Measurements from ENCODE around the gene XPC.

The XPC gene

DNA sequence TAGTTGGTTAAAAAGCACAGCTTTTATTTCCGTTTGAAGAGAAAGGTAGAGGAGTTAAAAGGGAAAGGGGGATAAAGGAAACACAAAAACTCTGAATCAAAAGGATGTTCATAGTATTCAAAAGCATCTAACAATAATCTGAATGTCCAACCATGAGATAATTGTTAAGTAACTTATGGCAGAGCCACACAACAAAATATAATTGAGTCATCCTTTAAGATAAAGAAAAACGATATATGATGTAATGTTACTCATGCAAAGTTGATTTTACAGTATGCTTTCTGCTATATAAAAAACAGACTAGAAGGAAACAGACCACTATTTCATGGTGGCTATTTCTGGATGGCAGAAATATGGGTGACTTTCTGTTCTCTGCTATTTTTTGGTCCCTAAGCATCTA, 3.9 kb downstream of the XPC start:
- Histone ChIP-seq H3K4me3 (ENCODE audit: insufficient read depth, low read depth, low read length) (no peak overlapping the region), H3K27ac (ENCODE audit: insufficient read depth, low read depth, low read length, poor library complexity, severe bottlenecking) (no peak overlapping the region), H3K36me3 (ENCODE audit: control insufficient read depth, insufficient read depth, low read length) (peaks cover 24% of the 10 kb centered on the region), H3K9me3 (ENCODE audit: control insufficient read depth, low read length) (no peaks in the 10 kb centered on the region), H3K4me1 (ENCODE audit: control insufficient read depth, insufficient read depth, low read length) (peaks cover 3% of the 10 kb centered on the region), H3K27me3 (ENCODE audit: control insufficient read depth, insufficient read depth, low read length, poor library complexity, severe bottlenecking) (no peaks in the 10 kb centered on the region)
- WGBS, 2 experiments, result 88 to 90% methylated on average over 1 to 2 of the region's 2 CpGs

DNA sequence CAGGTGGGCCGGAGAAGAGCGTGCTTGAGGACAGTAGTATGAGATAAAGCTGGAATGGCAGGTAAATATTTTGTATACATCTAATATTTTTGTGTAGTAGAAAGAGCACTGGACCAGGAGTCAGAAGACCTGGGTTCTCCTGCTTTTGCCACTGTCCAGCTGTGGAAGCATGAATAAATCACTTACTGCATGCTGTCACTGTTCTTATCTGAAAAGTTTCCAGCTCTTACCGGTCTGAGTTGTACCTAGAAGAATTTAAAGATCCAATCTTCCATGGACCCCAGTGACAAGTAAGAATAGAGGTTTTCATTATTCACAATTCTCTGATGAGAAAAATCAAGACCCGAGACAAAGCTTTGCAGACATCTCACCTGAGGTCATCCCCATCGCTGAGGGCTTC, 5.9 kb downstream of the XPC start:
- Histone ChIP-seq H3K4me1 (ENCODE audit: control insufficient read depth, insufficient read depth, low read length) (no peaks in the 10 kb centered on the region), H3K36me3 (ENCODE audit: control insufficient read depth, insufficient read depth, low read length) (peaks cover 42% of the 10 kb centered on the region), H3K27me3 (ENCODE audit: control insufficient read depth, insufficient read depth, low read length, poor library complexity, severe bottlenecking) (no peaks in the 10 kb centered on the region), H3K9me3 (ENCODE audit: control insufficient read depth, low read length) (no peaks in the 10 kb centered on the region), H3K27ac (ENCODE audit: insufficient read depth, low read depth, low read length, poor library complexity, severe bottlenecking) (no peak overlapping the region), H3K4me3 (ENCODE audit: insufficient read depth, low read depth, low read length) (no peak overlapping the region)
- WGBS, 2 experiments, result 86 to 90% methylated on average over 5 of the region's 5 CpGs

DNA sequence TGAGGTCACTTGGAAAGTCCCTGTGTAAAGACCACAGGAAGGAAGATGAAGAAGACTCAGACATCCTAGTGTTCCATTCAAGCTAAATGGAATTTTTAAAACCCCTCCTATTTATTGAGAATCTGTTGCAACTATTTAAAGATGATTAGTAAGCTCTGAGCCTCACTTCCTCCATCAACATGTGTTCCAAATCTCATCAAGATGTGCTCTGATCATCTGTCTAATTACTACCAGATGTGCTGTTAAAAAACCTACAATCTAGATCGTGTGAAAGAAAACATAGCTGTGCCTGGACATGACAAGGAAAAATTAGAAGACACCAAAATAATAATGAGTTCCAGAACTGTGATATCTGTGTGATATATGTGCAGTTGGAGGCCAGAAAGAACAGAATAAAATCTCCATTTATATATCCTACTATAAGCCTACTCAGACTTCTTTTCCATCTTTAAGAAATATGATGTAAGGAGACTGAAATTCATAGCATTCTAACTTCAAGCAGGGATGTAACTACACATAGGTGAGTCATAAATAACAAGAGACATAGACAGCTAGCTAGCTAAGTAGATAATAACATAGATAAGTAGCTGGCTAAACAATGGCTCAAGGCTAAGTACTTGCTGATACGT, 7.8 kb downstream of the XPC start:
- no peaks in the 10 kb centered on the region for H3K4me1 ChIP-seq (ENCODE audit: control insufficient read depth, insufficient read depth, low read length)
- H3K27ac ChIP-seq (ENCODE audit: insufficient read depth, low read depth, low read length, poor library complexity, severe bottlenecking), result no peak overlapping the region
- H3K36me3 ChIP-seq (ENCODE audit: control insufficient read depth, insufficient read depth, low read length), result peaks cover 52% of the 10 kb centered on the region
- H3K9me3 ChIP-seq (ENCODE audit: control insufficient read depth, low read length), result no peaks in the 10 kb centered on the region
- WGBS, 2 experiments, result 83 to 100% methylated on average over 1 to 2 of the region's 2 CpGs
- H3K27me3 ChIP-seq (ENCODE audit: control insufficient read depth, insufficient read depth, low read length, poor library complexity, severe bottlenecking), result no peaks in the 10 kb centered on the region
- H3K4me3 ChIP-seq (ENCODE audit: insufficient read depth, low read depth, low read length), result no peak overlapping the region

DNA sequence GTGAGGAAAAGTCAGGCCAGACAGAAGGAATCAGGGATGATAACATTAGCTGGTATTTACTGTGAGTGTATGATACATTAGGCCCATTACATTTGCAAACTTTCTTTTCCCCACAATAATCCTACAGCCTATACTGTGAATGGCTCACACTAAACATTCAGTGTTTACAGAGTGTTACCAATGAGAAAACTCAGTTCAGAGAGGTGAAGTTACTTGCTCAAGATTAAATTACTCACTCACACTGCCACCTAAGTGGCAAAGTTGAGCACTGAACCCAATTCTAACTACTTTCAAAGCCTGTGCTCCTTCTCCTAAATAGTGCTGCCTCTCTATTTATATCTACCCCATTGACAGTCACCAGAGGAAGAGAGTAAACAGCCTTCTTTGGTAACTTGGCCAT, 8.5 kb downstream of the XPC start:
- Histone ChIP-seq H3K9me3 (ENCODE audit: control insufficient read depth, low read length) (no peaks in the 10 kb centered on the region), H3K4me3 (ENCODE audit: insufficient read depth, low read depth, low read length) (no peak overlapping the region), H3K4me1 (ENCODE audit: control insufficient read depth, insufficient read depth, low read length) (no peaks in the 10 kb centered on the region), H3K36me3 (ENCODE audit: control insufficient read depth, insufficient read depth, low read length) (peaks cover 59% of the 10 kb centered on the region), H3K27me3 (ENCODE audit: control insufficient read depth, insufficient read depth, low read length, poor library complexity, severe bottlenecking) (no peaks in the 10 kb centered on the region), H3K27ac (ENCODE audit: insufficient read depth, low read depth, low read length, poor library complexity, severe bottlenecking) (no peak overlapping the region)

DNA sequence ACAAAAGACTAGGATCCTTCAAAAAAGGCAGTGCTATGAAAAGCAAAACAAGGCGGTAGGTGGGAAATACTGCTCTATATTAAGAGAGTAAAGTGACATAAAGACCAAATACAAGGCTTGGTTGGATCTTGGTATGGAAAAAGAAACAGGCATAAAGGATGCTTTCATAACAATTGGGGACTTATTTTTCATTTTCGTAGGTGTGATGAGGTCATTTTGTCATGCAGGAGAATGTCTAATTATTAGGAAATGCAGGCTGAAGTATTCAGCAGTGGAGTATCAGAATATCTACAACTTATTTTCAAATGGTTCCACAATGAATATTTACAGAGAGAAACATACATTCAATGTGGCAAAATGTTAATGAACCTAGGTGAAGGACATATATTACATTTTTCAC, 9.0 kb downstream of the XPC start:
- no peaks in the 10 kb centered on the region for H3K27me3 ChIP-seq (ENCODE audit: control insufficient read depth, insufficient read depth, low read length, poor library complexity, severe bottlenecking)
- H3K9me3 ChIP-seq (ENCODE audit: control insufficient read depth, low read length), result no peaks in the 10 kb centered on the region
- H3K4me3 ChIP-seq (ENCODE audit: insufficient read depth, low read depth, low read length), result no peak overlapping the region
- H3K27ac ChIP-seq (ENCODE audit: insufficient read depth, low read depth, low read length, poor library complexity, severe bottlenecking), result no peak overlapping the region
- H3K36me3 ChIP-seq (ENCODE audit: control insufficient read depth, insufficient read depth, low read length), result peaks cover 62% of the 10 kb centered on the region
- 95% methylated on average over 2 of the region's 2 CpGs for WGBS, 2 experiments
- H3K4me1 ChIP-seq (ENCODE audit: control insufficient read depth, insufficient read depth, low read length), result no peaks in the 10 kb centered on the region

DNA sequence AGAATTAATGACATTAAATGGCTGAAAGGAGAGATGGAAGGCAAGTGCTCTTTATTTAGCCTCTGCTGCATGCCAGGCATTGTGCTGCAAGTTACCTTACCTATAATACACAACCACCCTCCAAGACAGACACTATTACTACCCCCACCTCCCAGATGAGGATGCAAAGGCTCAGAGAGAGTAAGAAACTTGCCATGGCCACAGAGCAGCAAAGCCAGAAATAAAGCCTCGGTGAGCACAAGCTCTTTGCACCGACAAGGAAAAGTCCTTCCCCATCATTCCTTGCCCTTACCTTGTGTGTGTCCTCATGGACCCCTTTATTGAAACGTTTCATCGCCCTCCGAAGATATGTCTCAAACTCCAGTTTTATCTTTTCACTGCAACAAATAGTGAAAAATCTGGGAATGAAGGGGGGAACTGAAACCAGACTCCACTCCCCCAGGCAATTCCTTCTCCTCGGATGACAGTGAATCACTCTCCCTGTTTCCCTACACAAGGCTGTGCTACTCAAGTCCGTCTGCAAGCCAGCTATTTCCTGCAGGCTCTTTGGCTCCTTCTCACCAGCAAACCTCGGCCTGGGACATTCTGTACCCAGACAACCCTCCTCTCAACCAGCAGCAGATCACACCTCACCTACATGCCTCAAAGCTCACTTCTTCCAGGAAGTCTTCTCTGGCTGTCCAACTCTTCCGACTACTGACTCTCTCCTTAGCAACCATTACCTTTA, 11.4 kb downstream of the XPC start:
- Histone ChIP-seq H3K36me3 (ENCODE audit: control insufficient read depth, insufficient read depth, low read length) (peaks cover 79% of the 10 kb centered on the region), H3K27ac (ENCODE audit: insufficient read depth, low read depth, low read length, poor library complexity, severe bottlenecking) (no peak overlapping the region), H3K27me3 (ENCODE audit: control insufficient read depth, insufficient read depth, low read length, poor library complexity, severe bottlenecking) (no peaks in the 10 kb centered on the region), H3K4me1 (ENCODE audit: control insufficient read depth, insufficient read depth, low read length) (no peaks in the 10 kb centered on the region), H3K4me3 (ENCODE audit: insufficient read depth, low read depth, low read length) (no peak overlapping the region), H3K9me3 (ENCODE audit: control insufficient read depth, low read length) (no peaks in the 10 kb centered on the region)
- 94 to 97% methylated on average over 9 of the region's 9 CpGs for WGBS, 2 experiments

DNA sequence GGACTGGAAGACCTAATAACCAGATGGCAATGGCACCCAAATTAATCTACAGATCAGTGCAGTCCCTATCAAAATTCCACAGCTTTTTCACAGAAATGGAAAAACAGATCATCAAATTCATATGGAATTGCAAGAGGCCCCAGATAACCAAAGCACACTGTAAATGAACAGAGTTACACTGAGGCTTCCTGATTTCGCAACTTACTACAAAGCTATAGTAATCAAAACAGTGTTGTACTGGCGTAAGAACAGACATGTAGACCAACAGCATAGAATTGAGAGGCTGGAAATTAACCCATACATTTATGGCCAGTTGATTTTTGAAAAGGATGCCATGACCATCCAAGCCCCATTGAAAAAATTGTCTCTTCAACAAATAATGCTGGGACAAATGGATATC, 16.2 kb downstream of the XPC start:
- H3K4me3 ChIP-seq (ENCODE audit: insufficient read depth, low read depth, low read length), result no peak overlapping the region
- H3K27me3 ChIP-seq (ENCODE audit: control insufficient read depth, insufficient read depth, low read length, poor library complexity, severe bottlenecking), result no peaks in the 10 kb centered on the region
- H3K9me3 ChIP-seq (ENCODE audit: control insufficient read depth, low read length), result no peaks in the 10 kb centered on the region
- no peaks in the 10 kb centered on the region for H3K4me1 ChIP-seq (ENCODE audit: control insufficient read depth, insufficient read depth, low read length)
- H3K27ac ChIP-seq (ENCODE audit: insufficient read depth, low read depth, low read length, poor library complexity, severe bottlenecking), result no peak overlapping the region
- 88 to 98% methylated on average over 2 of the region's 2 CpGs for WGBS, 2 experiments
- H3K36me3 ChIP-seq (ENCODE audit: control insufficient read depth, insufficient read depth, low read length), result peaks cover 75% of the 10 kb centered on the region

DNA sequence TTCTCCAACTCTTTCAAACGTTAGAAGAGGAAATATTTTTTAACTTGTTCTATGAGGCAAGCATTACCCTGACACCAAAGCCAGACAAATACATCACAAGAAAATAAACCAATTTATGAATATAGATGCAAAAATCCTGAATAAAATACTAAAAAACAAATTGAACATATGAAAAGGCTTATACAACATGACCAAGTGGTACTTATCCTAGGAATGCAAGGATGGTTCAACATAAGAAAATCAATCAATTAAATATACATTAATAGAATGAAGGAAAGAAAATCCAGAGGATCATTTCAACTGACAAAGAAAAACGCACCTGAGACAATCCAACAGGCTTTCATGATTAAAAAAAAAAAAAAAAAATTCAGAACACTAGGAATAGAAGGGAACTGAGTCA, 17.1 kb downstream of the XPC start:
- H3K4me1 ChIP-seq (ENCODE audit: control insufficient read depth, insufficient read depth, low read length), result no peaks in the 10 kb centered on the region

DNA sequence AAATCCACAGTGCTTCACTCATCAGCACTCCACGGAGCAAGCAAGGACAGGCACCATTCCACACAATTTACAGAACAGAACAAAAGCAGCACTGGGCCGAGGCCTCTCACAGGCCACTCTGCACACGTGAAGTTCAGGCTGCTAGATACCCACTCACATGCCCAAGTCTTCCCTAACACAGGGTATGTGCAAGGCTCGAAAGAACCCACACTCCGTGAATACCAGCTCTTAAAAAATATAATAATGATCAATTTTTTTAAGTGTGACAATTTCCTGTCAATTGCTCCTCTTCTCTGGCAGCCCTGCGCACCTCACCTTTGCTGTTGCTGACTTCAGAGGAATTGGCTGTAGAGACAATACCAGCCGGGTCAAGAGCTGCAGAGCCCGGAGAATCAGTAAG, 19.0 kb downstream of the XPC start:
- WGBS, 2 experiments, result 96% methylated on average over 6 to 8 of the region's 8 CpGs
- no peaks in the 10 kb centered on the region for H3K9me3 ChIP-seq (ENCODE audit: control insufficient read depth, low read length)
- no peaks in the 10 kb centered on the region for H3K4me1 ChIP-seq (ENCODE audit: control insufficient read depth, insufficient read depth, low read length)
- peaks cover 64% of the 10 kb centered on the region for H3K36me3 ChIP-seq (ENCODE audit: control insufficient read depth, insufficient read depth, low read length)
- no peaks in the 10 kb centered on the region for H3K27me3 ChIP-seq (ENCODE audit: control insufficient read depth, insufficient read depth, low read length, poor library complexity, severe bottlenecking)
- H3K4me3 ChIP-seq (ENCODE audit: insufficient read depth, low read depth, low read length), result no peak overlapping the region
- no peak overlapping the region for H3K27ac ChIP-seq (ENCODE audit: insufficient read depth, low read depth, low read length, poor library complexity, severe bottlenecking)

More for the DNA sequence above, 17.1 kb downstream of the XPC start:
- peaks cover 74% of the 10 kb centered on the region for H3K36me3 ChIP-seq (ENCODE audit: control insufficient read depth, insufficient read depth, low read length)
- 100% methylated on average over 1 to 2 of the region's 2 CpGs for WGBS, 2 experiments
- no peaks in the 10 kb centered on the region for H3K27me3 ChIP-seq (ENCODE audit: control insufficient read depth, insufficient read depth, low read length, poor library complexity, severe bottlenecking)
- no peak overlapping the region for H3K27ac ChIP-seq (ENCODE audit: insufficient read depth, low read depth, low read length, poor library complexity, severe bottlenecking)
- H3K4me3 ChIP-seq (ENCODE audit: insufficient read depth, low read depth, low read length), result no peak overlapping the region
- H3K9me3 ChIP-seq (ENCODE audit: control insufficient read depth, low read length), result no peaks in the 10 kb centered on the region

DNA sequence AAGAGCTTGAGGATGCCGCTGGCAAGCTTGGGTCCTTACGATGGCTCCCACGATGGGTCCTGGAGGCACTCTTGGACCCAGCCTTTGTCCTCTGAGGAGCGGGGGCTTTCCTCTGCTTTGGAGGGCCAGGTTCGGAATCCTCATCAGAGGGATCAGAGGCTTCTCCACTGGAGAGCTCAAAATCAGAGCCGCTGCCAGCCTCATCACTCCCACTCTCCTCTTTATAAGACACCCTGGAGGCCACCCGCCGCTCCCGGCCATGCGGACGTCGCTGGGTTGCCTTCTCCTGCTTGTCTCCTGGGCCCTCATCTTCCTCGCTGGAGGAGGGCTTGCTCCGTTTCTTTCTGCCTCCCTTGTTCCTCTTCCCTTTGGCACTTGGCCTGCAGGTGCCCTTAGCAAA, 20.0 kb downstream of the XPC start:
- H3K27ac ChIP-seq (ENCODE audit: insufficient read depth, low read depth, low read length, poor library complexity, severe bottlenecking), result no peak overlapping the region
- H3K36me3 ChIP-seq (ENCODE audit: control insufficient read depth, insufficient read depth, low read length), result peaks cover 54% of the 10 kb centered on the region
- 93 to 95% methylated on average over 14 of the region's 14 CpGs for WGBS, 2 experiments
- H3K9me3 ChIP-seq (ENCODE audit: control insufficient read depth, low read length), result no peaks in the 10 kb centered on the region
- H3K27me3 ChIP-seq (ENCODE audit: control insufficient read depth, insufficient read depth, low read length, poor library complexity, severe bottlenecking), result no peaks in the 10 kb centered on the region
- no peaks in the 10 kb centered on the region for H3K4me1 ChIP-seq (ENCODE audit: control insufficient read depth, insufficient read depth, low read length)
- no peak overlapping the region for H3K4me3 ChIP-seq (ENCODE audit: insufficient read depth, low read depth, low read length)
